GM19328 (cell line): ENCODE results near the gene DLD.
"Not testable (repeated sequence)": the region's sequence is repeated elsewhere in the genome, so short reads cannot be mapped to it uniquely, and the experiment has no call there.

Source experiments
- ATAC-seq: cut with Tn5 transposase; IDR thresholded peaks from one replicate; pipeline ENCODE4 v1.9.1; 2021; ENCODE audit warnings: mild to moderate bottlenecking, moderate library complexity; ENCODE audit not compliant: unreplicated experiment

DLD gene

GRCh38 chr7:107943018-107943417 is 52.0 kb downstream of the DLD start:
- ATAC-seq: no peak

- no peak for ATAC-seq
Observed at GRCh38 chr7:107944411-107945169, 53.6 kb downstream of the DLD start.

- no peak for ATAC-seq
Observed at GRCh38 chr7:107945332-107945731, 54.3 kb downstream of the DLD start.

GRCh38 chr7:107946451-107946850 is 55.5 kb downstream of the DLD start:
- no peak for ATAC-seq

- no peak for ATAC-seq
Observed at GRCh38 chr7:107946881-107947280, 55.9 kb downstream of the DLD start.

GRCh38 chr7:107948645-107949442 is 57.9 kb downstream of the DLD start:
- no peak for ATAC-seq

- ATAC-seq: no peak
Observed at GRCh38 chr7:107949443-107949935, 58.5 kb downstream of the DLD start.

GRCh38 chr7:107951172-107951787 is 60.3 kb downstream of the DLD start:
- no peak for ATAC-seq

- no peak for ATAC-seq
Observed at GRCh38 chr7:107951896-107952295, 60.9 kb downstream of the DLD start.

GRCh38 chr7:107953265-107953923 is 62.4 kb downstream of the DLD start:
- ATAC-seq: no peak

GRCh38 chr7:107953924-107954303 is 62.9 kb downstream of the DLD start:
- no peak for ATAC-seq

GRCh38 chr7:107955394-107955793 is 64.4 kb downstream of the DLD start:
- no peak for ATAC-seq

GRCh38 chr7:107956950-107957349 is 66.0 kb downstream of the DLD start:
- ATAC-seq: not testable (repeated sequence)

- ATAC-seq: no peak
Observed at GRCh38 chr7:107957436-107957835, 66.5 kb downstream of the DLD start.

GRCh38 chr7:107958764-107959526 is 68.0 kb downstream of the DLD start:
- no peak for ATAC-seq

- no peak for ATAC-seq
Observed at GRCh38 chr7:107959527-107959898, 68.5 kb downstream of the DLD start.

- no peak for ATAC-seq
Observed at GRCh38 chr7:107960272-107960671, 69.3 kb downstream of the DLD start.

GRCh38 chr7:107961405-107961804 is 70.4 kb downstream of the DLD start:
- no peak for ATAC-seq

- no peak for ATAC-seq
Observed at GRCh38 chr7:107962817-107963216, 71.8 kb downstream of the DLD start.

- no peak for ATAC-seq
Observed at GRCh38 chr7:107964510-107964909, 73.5 kb downstream of the DLD start.
